ENCODE results near the gene CBLB.

CBLB gene

DNA sequence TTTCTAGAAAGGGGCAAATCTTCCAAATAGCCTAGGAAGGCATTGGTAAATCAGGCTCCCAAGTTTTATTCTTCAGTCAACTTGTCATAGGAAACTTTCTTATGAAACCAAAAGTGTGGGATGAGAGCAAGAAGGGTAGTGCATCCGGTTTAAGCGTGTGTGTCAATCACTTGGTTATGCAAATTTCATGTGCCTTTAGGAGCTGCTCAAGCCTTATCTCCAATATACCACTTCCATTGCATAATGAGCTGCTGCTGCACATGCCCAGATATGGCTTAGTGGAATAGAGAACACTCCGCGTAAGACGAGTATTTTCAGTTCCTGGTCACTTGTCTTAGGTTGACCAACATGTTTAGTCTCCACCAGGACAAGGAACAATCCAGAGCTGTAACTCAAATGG, 242.1 kb downstream of the CBLB start:
- DNase-seq (ENCODE audit: low spot score) (no peak), ATAC-seq (ENCODE audit: low read depth) (no peak)
- H3K27ac ChIP-seq (ENCODE audit: poor library complexity, severe bottlenecking) = no peak overlapping the region
- no peak overlapping the region for H3K4me3 ChIP-seq (ENCODE audit: severe bottlenecking)
- H3K4me1 ChIP-seq (ENCODE audit: insufficient read depth, poor library complexity, severe bottlenecking) = no peaks in the 10 kb centered on the region
- no peaks in the 10 kb centered on the region for H3K36me3 ChIP-seq (ENCODE audit: low read depth)
- no peaks in the 10 kb centered on the region for H3K27me3 ChIP-seq (ENCODE audit: insufficient read depth, poor library complexity, severe bottlenecking)
- H3K9me3 ChIP-seq (ENCODE audit: severe bottlenecking) = no peaks in the 10 kb centered on the region
- TF ChIP-seq, protein P1, sequence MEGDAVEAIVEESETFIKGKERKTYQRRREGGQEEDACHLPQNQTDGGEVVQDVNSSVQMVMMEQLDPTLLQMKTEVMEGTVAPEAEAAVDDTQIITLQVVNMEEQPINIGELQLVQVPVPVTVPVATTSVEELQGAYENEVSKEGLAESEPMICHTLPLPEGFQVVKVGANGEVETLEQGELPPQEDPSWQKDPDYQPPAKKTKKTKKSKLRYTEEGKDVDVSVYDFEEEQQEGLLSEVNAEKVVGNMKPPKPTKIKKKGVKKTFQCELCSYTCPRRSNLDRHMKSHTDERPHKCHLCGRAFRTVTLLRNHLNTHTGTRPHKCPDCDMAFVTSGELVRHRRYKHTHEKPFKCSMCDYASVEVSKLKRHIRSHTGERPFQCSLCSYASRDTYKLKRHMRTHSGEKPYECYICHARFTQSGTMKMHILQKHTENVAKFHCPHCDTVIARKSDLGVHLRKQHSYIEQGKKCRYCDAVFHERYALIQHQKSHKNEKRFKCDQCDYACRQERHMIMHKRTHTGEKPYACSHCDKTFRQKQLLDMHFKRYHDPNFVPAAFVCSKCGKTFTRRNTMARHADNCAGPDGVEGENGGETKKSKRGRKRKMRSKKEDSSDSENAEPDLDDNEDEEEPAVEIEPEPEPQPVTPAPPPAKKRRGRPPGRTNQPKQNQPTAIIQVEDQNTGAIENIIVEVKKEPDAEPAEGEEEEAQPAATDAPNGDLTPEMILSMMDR (IDR thresholded peaks at IDR 0.05; ENCODE audit: poor library complexity, severe bottlenecking) = no peak

DNA sequence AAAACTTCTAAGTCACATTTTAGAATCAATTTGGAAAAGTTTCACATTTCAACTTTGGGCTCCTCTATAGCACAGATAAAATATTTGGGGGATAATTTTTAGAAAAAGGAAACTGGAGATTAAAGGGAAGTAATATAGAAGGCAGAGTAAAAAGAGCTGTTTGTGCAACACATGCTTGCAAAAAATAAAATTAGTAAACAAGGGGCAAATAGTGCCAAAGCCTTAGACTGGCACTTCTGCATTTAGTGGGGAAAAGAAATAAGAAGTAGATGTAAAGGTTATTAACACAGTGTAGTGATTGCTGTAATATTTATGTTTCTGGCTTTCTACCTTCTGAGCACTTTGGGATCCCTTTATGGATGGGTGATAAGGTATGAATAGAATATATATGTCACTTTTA, 246.6 kb downstream of the CBLB start:
- TF ChIP-seq, protein P1 (IDR thresholded peaks at IDR 0.05; ENCODE audit: poor library complexity, severe bottlenecking) = no peak
- Histone ChIP-seq H3K27ac (ENCODE audit: poor library complexity, severe bottlenecking) (no peak overlapping the region), H3K36me3 (ENCODE audit: low read depth) (no peaks in the 10 kb centered on the region), H3K4me1 (ENCODE audit: insufficient read depth, poor library complexity, severe bottlenecking) (no peaks in the 10 kb centered on the region), H3K27me3 (ENCODE audit: insufficient read depth, poor library complexity, severe bottlenecking) (no peaks in the 10 kb centered on the region), H3K9me3 (ENCODE audit: severe bottlenecking) (no peaks in the 10 kb centered on the region), H3K4me3 (ENCODE audit: severe bottlenecking) (no peak overlapping the region)
- no peak for DNase-seq (ENCODE audit: low spot score)
- ATAC-seq (ENCODE audit: low read depth) = no peak

DNA sequence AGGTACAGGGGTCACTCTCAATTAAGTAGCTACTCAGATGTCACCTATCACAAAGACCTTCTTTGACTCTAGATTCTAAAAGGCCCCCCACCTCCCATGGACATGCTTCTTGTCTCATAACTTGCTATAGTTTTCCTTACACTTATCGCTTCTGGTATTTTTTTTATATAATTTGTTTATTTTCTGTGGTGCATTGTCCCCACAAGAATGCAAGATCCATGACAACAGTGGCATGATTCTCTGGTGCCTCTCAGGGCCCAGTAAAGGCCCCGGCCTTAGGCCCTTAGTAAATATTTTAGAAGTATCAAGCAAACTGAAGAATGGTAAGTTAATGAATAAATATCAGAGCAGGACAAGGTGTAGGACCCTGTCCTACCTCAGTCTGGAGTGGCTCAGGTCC, 248.6 kb downstream of the CBLB start:
- no peak overlapping the region for H3K27ac ChIP-seq (ENCODE audit: poor library complexity, severe bottlenecking)
- H3K4me3 ChIP-seq (ENCODE audit: severe bottlenecking) = no peak overlapping the region
- H3K9me3 ChIP-seq (ENCODE audit: severe bottlenecking) = no peaks in the 10 kb centered on the region
- DNase-seq (ENCODE audit: low spot score) = no peak
- H3K4me1 ChIP-seq (ENCODE audit: insufficient read depth, poor library complexity, severe bottlenecking) = no peaks in the 10 kb centered on the region
- H3K27me3 ChIP-seq (ENCODE audit: insufficient read depth, poor library complexity, severe bottlenecking) = no peaks in the 10 kb centered on the region
- no peak for ATAC-seq (ENCODE audit: low read depth)
- no peaks in the 10 kb centered on the region for H3K36me3 ChIP-seq (ENCODE audit: low read depth)
- TF ChIP-seq, protein P1 (IDR thresholded peaks at IDR 0.05; ENCODE audit: poor library complexity, severe bottlenecking) = no peak

DNA sequence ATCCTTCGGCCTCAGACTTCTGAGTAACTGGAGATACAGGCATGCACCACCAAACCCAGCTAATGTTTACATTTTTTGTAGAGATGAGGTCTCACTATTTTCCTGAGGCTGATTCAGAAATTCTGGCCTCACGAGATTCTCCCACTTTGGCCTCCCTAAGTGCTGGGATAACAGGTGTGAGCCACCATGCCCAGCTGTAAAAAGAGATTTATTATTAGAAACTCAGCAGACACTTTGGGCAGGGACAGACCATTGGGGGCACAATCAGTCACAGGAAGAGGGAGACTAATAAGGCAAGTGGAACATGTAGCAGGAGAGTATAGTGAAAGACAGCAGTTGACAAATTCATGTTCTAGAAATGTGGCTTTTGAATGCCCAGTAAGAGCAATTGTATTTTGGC, 249.2 kb downstream of the CBLB start:
- TF ChIP-seq, protein P1 (IDR thresholded peaks at IDR 0.05; ENCODE audit: poor library complexity, severe bottlenecking) = no peak
- Histone ChIP-seq H3K4me3 (ENCODE audit: severe bottlenecking) (no peak overlapping the region), H3K36me3 (ENCODE audit: low read depth) (no peaks in the 10 kb centered on the region), H3K27me3 (ENCODE audit: insufficient read depth, poor library complexity, severe bottlenecking) (no peaks in the 10 kb centered on the region), H3K27ac (ENCODE audit: poor library complexity, severe bottlenecking) (no peak overlapping the region), H3K4me1 (ENCODE audit: insufficient read depth, poor library complexity, severe bottlenecking) (no peaks in the 10 kb centered on the region), H3K9me3 (ENCODE audit: severe bottlenecking) (no peaks in the 10 kb centered on the region)
- DNase-seq (ENCODE audit: low spot score) (no peak), ATAC-seq (ENCODE audit: low read depth) (no peak)

DNA sequence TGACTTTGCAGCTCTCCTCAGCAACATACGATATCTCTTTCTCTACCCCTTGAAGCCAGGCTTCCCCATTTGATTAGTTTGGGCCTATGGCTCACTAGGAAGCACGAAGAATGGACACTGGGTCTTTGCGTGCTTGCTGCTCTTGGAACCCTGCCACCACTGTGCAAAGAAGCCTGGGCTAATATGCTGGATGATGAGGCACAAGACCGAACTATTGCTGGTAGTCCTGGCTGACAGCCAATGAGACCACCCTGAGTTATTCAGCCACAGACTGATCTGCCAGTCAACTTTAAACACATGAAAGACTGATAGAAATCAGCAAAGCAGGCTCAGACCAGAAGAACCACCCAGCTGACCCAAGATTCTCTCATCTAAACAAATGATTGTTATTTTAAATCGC, 250.3 kb downstream of the CBLB start:
- Histone ChIP-seq H3K4me1 (ENCODE audit: insufficient read depth, poor library complexity, severe bottlenecking) (no peaks in the 10 kb centered on the region), H3K36me3 (ENCODE audit: low read depth) (no peaks in the 10 kb centered on the region), H3K9me3 (ENCODE audit: severe bottlenecking) (no peaks in the 10 kb centered on the region), H3K4me3 (ENCODE audit: severe bottlenecking) (no peak overlapping the region), H3K27ac (ENCODE audit: poor library complexity, severe bottlenecking) (no peak overlapping the region), H3K27me3 (ENCODE audit: insufficient read depth, poor library complexity, severe bottlenecking) (no peaks in the 10 kb centered on the region)
- TF ChIP-seq, protein P1 (IDR thresholded peaks at IDR 0.05; ENCODE audit: poor library complexity, severe bottlenecking) = no peak
- DNase-seq (ENCODE audit: low spot score) (no peak), ATAC-seq (ENCODE audit: low read depth) (no peak)

All from RWPE2 (cell line).